GM19395 (cell line): ENCODE results near the gene ZNF334.

Experiments used
- ATAC-seq: cut with Tn5 transposase; IDR thresholded peaks from one replicate; pipeline ENCODE4 v1.9.1; 2021; ENCODE audit warnings: mild to moderate bottlenecking, moderate library complexity; ENCODE audit not compliant: unreplicated experiment

The ZNF334 gene

GRCh38 chr20:46488451-46488850, 24.9 kb downstream of the ZNF334 start:
- ATAC-seq = no peak

DNA sequence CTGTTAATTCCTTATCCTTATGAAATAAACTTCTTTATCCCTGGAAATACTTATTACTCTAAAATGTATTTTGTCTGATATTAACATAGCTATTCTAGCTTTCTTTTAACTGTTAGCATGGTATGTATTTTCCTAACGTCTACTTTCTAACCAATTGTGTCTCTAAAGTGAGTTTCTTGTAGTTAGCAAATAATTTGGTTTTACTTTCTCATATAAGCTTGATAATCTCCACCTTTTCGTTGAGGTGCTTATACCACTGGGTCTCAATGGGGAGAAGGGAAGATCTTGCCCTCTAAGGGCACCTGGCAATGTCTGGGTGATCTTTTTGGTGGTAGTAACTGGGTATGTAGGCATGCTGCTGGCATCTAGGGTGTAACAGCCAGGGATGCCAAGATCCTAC, 25.7 kb downstream of the ZNF334 start:
- no peak for ATAC-seq

DNA sequence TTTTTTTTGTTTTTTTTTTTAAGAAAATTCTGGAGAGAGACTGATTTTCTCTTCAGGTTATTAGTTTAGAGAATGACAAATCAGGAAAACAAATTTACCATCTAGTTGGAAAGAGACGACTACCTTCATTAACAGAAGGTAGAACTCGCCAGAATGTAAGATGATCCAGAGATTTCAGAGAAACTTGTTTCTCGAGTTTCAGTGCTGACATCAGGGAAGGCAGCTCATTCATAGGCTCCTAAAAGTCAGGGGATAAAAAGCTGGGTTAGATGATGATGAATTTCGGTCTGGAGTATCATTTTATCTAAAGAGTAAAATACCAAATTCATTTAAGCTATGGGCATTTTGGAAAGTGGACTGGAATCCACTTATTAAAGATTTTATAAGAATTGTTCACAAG, 27.9 kb downstream of the ZNF334 start:
- no peak for ATAC-seq

DNA sequence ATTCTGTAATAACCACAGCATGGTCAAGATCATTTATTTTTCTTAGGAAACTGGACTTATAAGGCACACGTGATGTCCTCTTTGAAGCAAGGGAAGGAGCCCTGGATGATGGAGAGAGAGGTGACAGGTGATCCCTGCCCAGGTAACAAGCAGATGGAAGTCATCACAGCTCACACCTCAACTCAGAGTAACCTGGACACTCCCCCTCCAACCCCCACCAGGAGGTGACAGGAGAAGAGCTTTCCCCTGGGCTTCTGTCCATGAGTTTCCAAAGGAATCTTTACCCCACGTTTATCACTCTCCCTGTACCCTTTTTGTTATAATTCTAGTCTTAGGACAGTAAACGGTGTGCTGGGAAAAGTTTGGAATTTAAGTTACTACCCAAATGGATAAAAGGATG, 28.4 kb downstream of the ZNF334 start:
- no peak for ATAC-seq

GRCh38 chr20:46483879-46484278, 29.5 kb downstream of the ZNF334 start:
- ATAC-seq = no peak

GRCh38 chr20:46482864-46483263, 30.5 kb downstream of the ZNF334 start:
- no peak for ATAC-seq

DNA sequence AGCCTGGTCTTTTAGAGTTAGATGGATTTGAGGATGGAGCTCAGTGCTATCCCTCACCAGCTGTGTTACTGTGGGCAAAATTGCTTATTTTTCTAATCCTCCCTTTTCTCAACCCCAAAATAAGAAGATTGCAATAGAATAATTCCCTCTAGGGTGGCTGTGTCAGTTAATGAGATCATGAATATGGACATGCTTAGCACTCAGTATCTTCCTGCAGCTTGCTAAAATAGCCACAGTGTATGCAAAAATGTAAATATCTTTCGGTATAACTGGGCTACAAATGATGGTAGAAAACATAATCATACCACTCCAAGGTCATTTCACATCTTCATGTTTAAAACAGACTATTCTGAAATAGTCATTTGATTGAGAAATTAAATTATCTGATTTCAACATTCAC, 35.7 kb downstream of the ZNF334 start:
- ATAC-seq = no peak

- no peak for ATAC-seq
These were observed 36.1 kb downstream of the ZNF334 start for GRCh38 chr20:46477225-46477624.

DNA sequence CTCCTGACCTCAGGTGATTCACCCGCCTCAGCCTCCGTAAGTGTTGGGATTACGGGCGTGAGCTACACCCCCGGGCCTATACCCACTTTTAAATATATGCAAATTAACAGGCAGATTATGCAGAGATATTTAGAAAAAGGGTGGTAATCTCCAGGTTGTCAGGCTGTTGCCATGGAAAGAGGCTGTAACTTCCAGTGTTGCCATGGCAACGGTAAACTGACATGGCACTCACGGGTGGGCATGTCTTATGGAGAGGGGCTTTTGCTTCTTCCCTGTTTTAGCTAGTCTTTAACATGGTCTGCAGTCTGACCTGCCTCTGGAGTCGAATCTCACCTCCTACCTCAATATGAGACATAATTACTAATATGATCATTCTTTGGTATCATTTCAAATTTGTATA, 44.9 kb downstream of the ZNF334 start:
- ATAC-seq = no peak

DNA sequence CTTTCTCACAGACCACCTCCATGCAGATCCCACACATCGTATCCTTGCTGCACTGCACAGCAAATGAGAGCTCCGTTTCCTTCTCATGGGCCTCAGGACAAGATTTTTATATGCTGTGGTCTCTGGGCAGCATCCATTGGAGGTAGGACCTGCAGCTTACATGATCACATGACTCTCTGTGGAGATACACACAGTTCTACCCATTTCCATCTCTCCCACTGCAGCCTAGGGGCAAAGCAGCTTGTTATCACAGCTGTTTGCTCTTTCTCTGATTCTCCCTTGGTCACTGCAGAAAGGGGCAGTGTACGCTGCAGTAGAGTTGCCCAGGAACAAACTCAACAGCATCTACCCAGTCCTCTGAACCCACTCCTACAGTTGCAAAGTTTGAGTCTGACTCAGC, 48.9 kb downstream of the ZNF334 start:
- ATAC-seq = no peak

- no peak for ATAC-seq
These were observed 49.5 kb downstream of the ZNF334 start for GRCh38 chr20:46463852-46464251.

- no peak for ATAC-seq
These were observed 51.6 kb downstream of the ZNF334 start for GRCh38 chr20:46461808-46462207.

DNA sequence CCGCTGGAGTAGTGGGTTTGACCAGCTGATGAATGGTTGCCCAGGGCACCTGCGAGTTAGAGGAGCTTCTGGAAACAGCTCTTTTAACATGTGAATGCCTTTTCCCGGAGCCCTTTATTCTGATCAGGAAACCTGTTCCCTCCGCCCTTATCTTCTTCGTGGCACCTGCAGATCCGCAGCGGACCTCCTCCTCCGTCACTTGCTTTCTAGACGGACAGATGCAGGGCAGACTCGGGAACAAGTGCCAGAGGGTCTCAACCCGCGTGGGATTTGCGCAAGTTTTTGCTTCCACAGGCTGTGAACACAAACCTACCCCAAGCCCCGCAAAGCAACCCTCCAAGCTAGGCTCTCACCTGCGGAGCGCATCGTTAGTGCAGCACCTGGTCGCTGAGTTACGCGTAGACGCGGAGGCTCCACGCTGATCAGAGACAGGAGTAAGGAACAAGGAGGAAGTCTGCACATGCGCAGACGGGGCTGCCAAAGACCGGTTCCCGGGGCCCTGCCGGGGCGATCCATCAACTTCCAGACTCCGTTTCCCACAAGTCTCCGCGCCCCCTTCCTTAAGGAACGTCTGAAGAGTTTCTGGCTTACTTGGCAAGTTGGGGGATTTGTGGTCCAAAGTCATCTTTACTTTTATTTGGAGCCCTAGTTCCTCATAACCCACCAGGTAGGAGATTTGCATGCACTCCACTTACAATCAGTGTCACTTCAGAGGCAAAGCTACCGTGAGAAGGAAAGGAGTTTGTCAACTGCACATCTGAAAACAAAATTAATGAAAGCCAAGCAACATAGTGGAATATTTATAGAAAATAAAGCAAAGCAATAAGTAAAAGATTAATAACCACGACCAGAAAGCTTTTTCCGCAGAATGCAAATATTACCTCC, 54.3 kb downstream of the ZNF334 start:
- no peak for ATAC-seq

DNA sequence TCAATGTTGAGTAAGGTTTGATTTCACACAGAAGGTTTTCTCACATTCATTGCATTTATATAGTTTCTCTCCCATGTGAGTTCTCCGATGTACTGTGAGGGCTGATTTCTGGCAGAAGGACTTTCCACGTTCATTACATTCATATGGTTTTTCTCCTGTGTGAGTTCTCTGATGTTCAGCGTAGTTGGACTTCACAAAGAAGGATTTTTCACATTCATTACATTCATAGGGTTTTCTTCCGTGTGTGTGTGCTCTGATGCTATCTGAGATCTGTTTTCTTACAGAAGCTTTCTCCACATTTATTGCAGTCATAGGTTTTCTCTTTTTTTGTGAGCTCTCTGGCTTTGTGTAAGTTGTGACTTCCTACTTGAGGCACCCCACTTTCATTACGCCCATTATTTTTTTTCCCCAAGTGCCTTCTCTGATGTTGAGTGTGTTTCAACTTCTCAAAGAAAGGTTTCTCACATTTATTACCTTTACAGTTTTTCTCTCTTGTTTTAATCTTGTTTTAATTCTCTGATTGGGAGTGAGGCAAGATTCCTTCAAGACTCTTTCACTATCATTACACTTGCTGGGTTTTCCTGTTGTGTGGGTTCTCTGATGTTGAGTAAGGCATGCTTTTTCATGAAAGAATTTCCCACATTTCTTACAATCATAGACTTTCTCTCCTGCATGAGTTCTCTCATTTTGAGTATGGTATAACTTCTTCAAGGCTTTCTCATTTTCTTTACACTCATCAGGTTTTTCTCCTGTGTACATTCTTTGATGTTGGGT, 56.9 kb downstream of the ZNF334 start:
- ATAC-seq = no peak

GRCh38 chr20:46455729-46456128, 57.6 kb downstream of the ZNF334 start:
- ATAC-seq = no peak
